GM12878 (cell line): ENCODE measurements around the gene RCN2. TPM values are rescaled to one million over a fixed set of nuclear protein-coding genes. Genes with fewer than 3 reads are reported as not detected.

Experiments
- ATAC-seq: fragments of 200-7000 bp; cut with Tn5 transposase; 3 replicates; pipeline ENCODE4 v1.9.1; 2020; ENCODE audit warnings: mild to moderate bottlenecking, moderate library complexity
- BruUV-seq: library from RNA; stranded (reverse); fragments of 400-500 nt; replicated peaks from 2 replicates; lab custom pipeline; 2021; lab: Mats Ljungman, UMichigan
- CTCF ChIA-PET: fragments of 300-600 bp; sonication (Branson Sonifier 250); formaldehyde crosslinking; extraction: SDS; loops from one replicate; lab custom pipeline; 2021; ENCODE audit warnings: inconsistent platforms; lab: Yijun Ruan, JAX
- POLR2A ChIA-PET: fragments of 350-600 bp; formaldehyde crosslinking; extraction: SDS; loops from one replicate; lab custom pipeline; 2021; ENCODE audit warnings: inconsistent platforms; lab: Charles Lee
- RAD21 ChIA-PET: fragments of 300-600 bp; sonication (Branson Sonifier 250); formaldehyde crosslinking; loops from one replicate; lab custom pipeline; 2023; ENCODE audit warnings: antibody characterized with exemption; ENCODE audit not compliant: unreplicated experiment; lab: Charles Lee
- SMC1A ChIA-PET: fragments of 300-600 bp; sonication (Branson Sonifier 250); formaldehyde crosslinking; loops from one replicate; lab custom pipeline; 2023; ENCODE audit not compliant: unreplicated experiment, uncharacterized antibody; lab: Charles Lee
- DNase-seq: peaks from one replicate; pipeline ENCODE4 v3.0.0-alpha.2; 2011; ENCODE audit warnings: low read depth, low spot score
- FAIRE-seq: peaks from 3 replicates; lab custom pipeline; 2011; peaks lifted over from hg19 to GRCh38; lab: Jason Lieb, UNC
- H2AFZ ChIP-seq: 2 replicates; pipeline ENCODE4 v1.6.0; 2011; ENCODE audit warnings: low read depth, low read length, control low read depth; ENCODE audit not compliant: control insufficient read depth
- H3K27ac ChIP-seq: 2 replicates; pipeline ENCODE4 v1.5.1; 2011; ENCODE audit warnings: control low read depth; ENCODE audit not compliant: control insufficient read depth, insufficient read depth
- H3K27me3 ChIP-seq, 2 experiments: replicated peaks in 1 of 2; 2 replicates each; pipeline versions ENCODE4 v1.6.0 to v1.6.1; 2011; ENCODE audit warnings: low read length in 1 of 2; ENCODE audit not compliant: control insufficient read depth in 2 of 2, insufficient read depth in 2 of 2
- H3K36me3 ChIP-seq, 2 experiments: 2 replicates each; pipeline ENCODE4 v1.5.1; 2011; ENCODE audit warnings: low read length in 1 of 2; ENCODE audit not compliant: control insufficient read depth in 2 of 2, insufficient read depth in 2 of 2
- H3K4me1 ChIP-seq: 2 replicates; pipeline ENCODE4 v1.6.1; 2011; ENCODE audit warnings: mild to moderate bottlenecking, low read length, moderate library complexity, mixed read lengths; ENCODE audit not compliant: control insufficient read depth, insufficient read depth
- H3K4me2 ChIP-seq: 2 replicates; pipeline ENCODE4 v1.6.0; 2011; ENCODE audit warnings: control low read depth; ENCODE audit not compliant: control insufficient read depth, insufficient read depth
- H3K4me3 ChIP-seq: fragments of 200-600 bp; sonication (generic); 2 replicates; pipeline ENCODE4 v1.5.1; 2016
- H3K79me2 ChIP-seq: 2 replicates; pipeline ENCODE4 v1.6.0; 2011; ENCODE audit warnings: low read length; ENCODE audit not compliant: control insufficient read depth, insufficient read depth
- H3K9ac ChIP-seq: 2 replicates; pipeline ENCODE4 v1.8.0; 2011; ENCODE audit warnings: low read length, control low read depth, mixed read lengths; ENCODE audit not compliant: control insufficient read depth, insufficient read depth
- H3K9me3 ChIP-seq: replicated peaks from 3 replicates; pipeline ENCODE4 v1.5.1; 2011; ENCODE audit warnings: mild to moderate bottlenecking, low read length; ENCODE audit not compliant: control insufficient read depth, insufficient read depth
- H4K20me1 ChIP-seq: 2 replicates; pipeline ENCODE4 v1.6.0; 2011; ENCODE audit not compliant: control insufficient read depth, insufficient read depth
- CHD4 ChIP-seq: fragments of 200-600 bp; sonication (generic); IDR thresholded peaks from 2 replicates; pipeline ENCODE4 v1.6.1; 2016; ENCODE audit warnings: mild to moderate bottlenecking
- DPF2 ChIP-seq: fragments of 450-650 bp; IDR thresholded peaks from 2 replicates; pipeline ENCODE4 v1.6.1; 2017; ENCODE audit warnings: mild to moderate bottlenecking
- GATAD2B ChIP-seq: fragments of 450-650 bp; conservative IDR thresholded peaks from 2 replicates; pipeline ENCODE4 v1.6.1; 2017; ENCODE audit warnings: low read depth, mild to moderate bottlenecking, moderate library complexity
- NBN ChIP-seq: fragments of 450-650 bp; IDR thresholded peaks from 2 replicates; pipeline ENCODE4 v1.6.1; 2016
- NR2C2 ChIP-seq: IDR thresholded peaks from 2 replicates; pipeline ENCODE4 v1.6.1; 2011; ENCODE audit warnings: borderline replicate concordance, low read depth; ENCODE audit not compliant: control insufficient read depth, insufficient read length
- RUNX3 ChIP-seq: IDR thresholded peaks from 2 replicates; pipeline ENCODE4 v1.6.1; 2012; ENCODE audit warnings: low read length, inconsistent platforms
- SMAD5 ChIP-seq: IDR thresholded peaks from 2 replicates; pipeline ENCODE4 v1.6.1; 2016; ENCODE audit warnings: antibody characterized with exemption, low read depth
- WGBS: methylation state at CpG from one replicate; pipeline ENCODE4 v1.1.6; 2016; ENCODE audit warnings: low lambda C conversion rate; ENCODE audit not compliant: insufficient replicate concordance, insufficient coverage; ENCODE audit errors: missing lambda C conversion rate; 5-methylcytosine and 5-hydroxymethylcytosine counted together
- in situ Hi-C: fragments of 300-500 bp; cut with MboI; formaldehyde crosslinking; loops from 9 replicates; pipeline ENCODE4 v1.14.3; 2018; ENCODE audit warnings: mixed read lengths
- intact Hi-C: fragments of 100-400 bp; cut with micrococcal nuclease; formaldehyde crosslinking; loops from one replicate; pipeline ENCODE4 v1.14.2; 2022; ENCODE audit not compliant: unreplicated experiment
- polyA plus RNA-seq, 11 experiments: library from polyadenylated mRNA; depleted of rRNA in 4 of 11; unstranded in 6 of 11; stranded (reverse) in 5 of 11; fragments of >200 nt; fragmentation: Nextera tagmentation in 4 of 11; fragmentation: Illumina TruSeq in 1 of 11; extraction: Ambion mirVana in 4 of 11; extraction: Trizol in 1 of 11; gene quantifications; 1 replicate in 1 of 11; 2 replicates in 10 of 11; pipeline versions ENCODE4 v1.2.1 to v1.2.3, GENCODE V29; 2011 to 2016; ENCODE audit warnings: inconsistent platforms in 2 of 11, missing spikeins in 2 of 11, low read depth in 1 of 11
- total RNA-seq, 4 experiments: library from RNA; depleted of rRNA in 3 of 4; stranded (reverse); fragments of >200 nt in 3 of 4; fragmentation: Illumina TruSeq in 1 of 4; extraction: Trizol in 1 of 4; gene quantifications; 2 replicates each; pipeline versions ENCODE4 v1.2.1 to v1.2.3, GENCODE V29; 2013 to 2021

RCN2 gene
- total and polyA plus RNA-seq, 10 of the 15 experiments (the other 5 are each of a cell fraction or from before 2014, with no cell fraction given) = 4.9 to 41.0 (median 12.9) TPM

DNA sequence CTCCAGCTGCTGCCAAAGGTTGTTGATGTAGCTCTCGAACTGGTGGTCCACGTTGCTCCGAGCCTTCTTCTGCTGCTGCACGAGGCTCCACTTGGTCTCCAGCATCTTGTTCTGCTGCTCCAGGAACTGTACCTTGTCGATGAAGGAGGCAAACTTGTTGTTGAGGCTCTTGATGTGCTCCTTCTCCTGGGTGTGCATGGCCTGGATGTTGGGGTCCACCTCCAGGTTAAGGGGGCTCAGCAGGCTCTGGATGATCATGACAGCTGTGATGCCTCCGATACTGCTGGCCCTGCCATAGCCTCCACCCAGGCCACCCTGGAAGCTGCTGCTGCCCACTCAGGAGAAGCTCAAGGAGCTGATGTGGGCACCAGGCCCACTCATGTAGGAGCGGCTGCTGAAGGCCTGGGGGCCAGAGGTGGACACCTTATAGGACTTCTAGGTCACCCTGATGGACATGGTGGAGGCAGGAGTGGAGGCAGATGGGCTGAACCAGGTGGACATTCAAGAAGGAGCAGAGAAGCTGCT lies 48.5 kb downstream of the RCN2 start:
- H3K9ac ChIP-seq = no peak overlapping the region
- POLR2A ChIA-PET = interaction anchor here (0.5 to 0.7 kb wide), 3 partner anchors 109 to 225 kb away, joined by 3 read pairs; no protein-coding TSS in a partner anchor
- CTCF ChIA-PET = interaction anchor here (1.0 to 16.6 kb wide), 5 partner anchors 24 to 896 kb away, joined by 3 to 483 read pairs (median 3); no protein-coding TSS in a partner anchor
- H3K4me2 ChIP-seq = no peak overlapping the region
- no peaks in the 10 kb centered on the region for H3K36me3 ChIP-seq
- no peak overlapping the region for H2AFZ ChIP-seq
- no peak for DNase-seq
- intact Hi-C loops = loop anchor here (10.0 kb wide), 1 partner anchor 205 kb away; no protein-coding TSS in a partner anchor
- no peak for TF ChIP-seq GATAD2B
- TF ChIP-seq CHD4 = no peak
- no peak for TF ChIP-seq NR2C2
- TF ChIP-seq DPF2 = no peak
- TF ChIP-seq SMAD5 = no peak
- TF ChIP-seq RUNX3 = no peak
- no peak for TF ChIP-seq NBN
- TF ChIP-seq, all 136 proteins: peak for 0
- no peaks in the 10 kb centered on the region; a peak in 1 of 4 replicates for H3K27me3 ChIP-seq
- WGBS = 49% methylated on average over 7 of the region's 7 CpGs
- SMC1A ChIA-PET = interaction anchor here (1.4 to 14.1 kb wide), 6 partner anchors 8 to 45 kb away, joined by 3 to 375 read pairs (median 40); partner anchors contain the start of gene PSTPIP1
- no peaks in the 10 kb centered on the region for H3K79me2 ChIP-seq
- in situ Hi-C loops = no loop called here
- RAD21 ChIA-PET = interaction anchor here (1.5 to 15.6 kb wide), 3 partner anchors 14 to 203 kb away, joined by 4 to 259 read pairs (median 4); no protein-coding TSS in a partner anchor
- no peak overlapping the region for H3K27ac ChIP-seq
- BruUV-seq = no TSS peak
- H3K4me1 ChIP-seq = peaks cover 5% of the 10 kb centered on the region
- H4K20me1 ChIP-seq = no peaks in the 10 kb centered on the region
- FAIRE-seq (no peak), ATAC-seq (no peak)
- no peak overlapping the region for H3K4me3 ChIP-seq
- H3K9me3 ChIP-seq = no peaks in the 10 kb centered on the region; the same call in 2 of the 3 replicates
